NCI-H187 treated with DMSO at 0.1 percent for 48 hours (cell line): ENCODE data around the gene RASAL3.
"Not testable (repeated sequence)": the region's sequence is repeated elsewhere in the genome, so short reads cannot be mapped to it uniquely, and the experiment has no call there.

Experiments used
- DNase-seq: peaks from one replicate; lab custom pipeline; 2025; lab: John Stamatoyannopoulos, UW

RASAL3 gene

GRCh38 chr19:15473821-15474220 lies 9.5 kb upstream of the RASAL3 start:
- not testable (repeated sequence) for DNase-seq

- DNase-seq = no peak
Measured at GRCh38 chr19:15471639-15472101, 7.3 kb upstream of the RASAL3 start.

- no peak for DNase-seq
Measured at GRCh38 chr19:15469513-15470297, 5.4 kb upstream of the RASAL3 start.

- DNase-seq = no peak
Measured at GRCh38 chr19:15468675-15469512, 4.5 kb upstream of the RASAL3 start.

GRCh38 chr19:15467734-15468214 lies 3.4 kb upstream of the RASAL3 start:
- no peak for DNase-seq

- DNase-seq = no peak
Measured at GRCh38 chr19:15466851-15467733, 2.7 kb upstream of the RASAL3 start.

- no peak for DNase-seq
Measured at GRCh38 chr19:15463861-15464371, 428 bp downstream of the RASAL3 start.

DNA sequence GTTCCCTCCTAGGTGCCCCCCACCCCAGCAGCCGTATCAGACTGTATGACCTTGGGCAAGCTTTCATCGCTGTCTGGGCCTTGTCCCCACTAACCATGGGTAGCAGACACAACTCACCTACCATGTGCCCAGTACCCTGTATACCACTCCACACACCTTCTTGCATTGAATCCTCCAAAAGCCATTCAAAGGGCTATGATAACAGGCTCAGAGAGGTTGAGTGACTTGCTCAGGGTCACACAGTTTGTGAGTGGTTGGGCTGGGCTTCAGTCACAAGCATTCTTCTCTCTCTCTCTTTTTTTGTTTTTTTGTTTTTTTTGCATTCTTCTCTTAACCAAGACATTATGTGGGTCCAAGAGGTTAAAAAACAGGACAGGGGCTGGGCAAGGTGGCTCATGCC lies 2.6 kb downstream of the RASAL3 start:
- no peak for DNase-seq

DNA sequence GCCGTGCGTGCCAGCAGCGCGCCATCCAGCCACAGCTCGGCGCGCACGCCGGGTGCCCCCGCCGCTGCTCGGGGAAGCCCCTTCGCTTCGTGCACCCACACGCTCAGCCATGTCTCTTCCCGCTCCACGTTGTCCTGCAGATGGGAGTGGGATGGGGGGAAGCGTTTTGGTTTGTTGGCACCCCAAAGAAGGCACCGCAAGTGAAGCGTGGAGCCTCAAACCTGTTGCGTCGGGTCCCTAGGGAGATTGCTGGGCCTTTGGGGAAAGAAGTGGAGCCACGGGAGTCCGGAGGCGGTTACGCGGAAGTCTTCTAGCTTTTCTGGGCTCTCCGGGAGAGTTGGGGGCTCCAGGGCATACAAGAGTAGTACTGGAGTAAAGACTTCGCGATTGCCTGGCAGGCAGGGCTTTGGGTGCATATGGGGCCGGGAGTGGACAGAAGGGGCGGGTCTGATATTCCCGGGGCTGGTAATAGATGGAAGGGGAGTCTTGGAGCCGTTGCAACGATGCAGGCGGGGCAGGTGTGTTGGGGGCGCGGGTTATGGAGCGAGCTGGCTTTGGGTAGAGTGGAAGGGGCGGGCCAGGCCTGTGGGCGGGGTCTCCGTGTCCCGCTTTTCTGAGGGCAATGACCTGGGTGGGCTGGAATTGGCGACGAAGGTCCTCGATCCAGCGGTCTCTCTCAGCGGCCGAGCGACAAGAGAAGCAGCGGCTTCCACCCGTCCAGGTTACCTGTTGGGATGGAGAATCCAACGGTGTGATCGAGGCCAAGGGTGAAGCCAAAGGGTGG lies 6.5 kb downstream of the RASAL3 start:
- DNase-seq = no peak

DNA sequence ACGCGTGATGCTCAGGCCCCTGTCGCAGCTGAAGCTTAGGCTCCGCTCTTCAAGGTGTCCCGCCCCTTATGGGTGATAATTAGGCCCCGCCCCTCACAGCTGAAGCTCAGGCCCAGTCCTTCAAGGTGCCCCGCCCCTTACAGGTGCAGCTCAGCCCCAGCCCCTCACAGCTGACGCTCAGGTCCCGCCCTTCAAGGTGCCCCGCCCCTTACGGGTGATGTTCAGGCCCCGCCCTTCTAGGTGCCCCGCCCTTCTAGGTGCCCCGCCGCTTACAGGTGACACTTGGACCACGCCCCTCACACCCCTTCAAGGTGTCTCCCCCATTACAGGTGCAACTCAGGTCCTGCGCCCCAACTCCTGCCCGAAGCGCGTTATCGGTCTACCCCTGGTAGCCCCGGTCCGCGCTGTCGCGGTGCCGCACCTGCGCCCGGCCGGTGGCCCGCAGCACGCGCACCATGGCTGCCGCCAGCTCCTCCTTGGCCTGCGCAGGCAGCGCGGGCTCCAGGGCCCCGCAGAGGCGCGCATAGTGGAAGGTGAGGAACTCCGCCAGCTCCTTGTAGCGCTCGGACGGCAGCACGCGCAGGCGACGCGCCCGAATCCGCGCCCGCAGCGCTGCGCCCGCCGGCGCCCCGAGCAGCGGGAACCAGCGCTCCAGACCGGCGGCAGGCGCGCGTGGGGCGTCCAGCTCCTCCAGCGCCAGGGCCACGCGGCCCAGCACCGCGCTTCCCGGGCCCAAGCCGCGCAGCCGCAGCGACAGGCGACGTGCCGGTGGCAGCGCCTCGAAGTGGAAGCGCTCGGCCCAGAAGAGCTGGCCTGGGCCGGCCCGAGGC lies 7.3 kb downstream of the RASAL3 start:
- no peak for DNase-seq

GRCh38 chr19:15456441-15456840 lies 7.9 kb downstream of the RASAL3 start:
- DNase-seq = no peak

GRCh38 chr19:15455996-15456395 lies 8.3 kb downstream of the RASAL3 start:
- DNase-seq = no peak

GRCh38 chr19:15453906-15454860 lies 10.2 kb downstream of the RASAL3 start:
- no peak for DNase-seq

- no peak for DNase-seq
Measured at GRCh38 chr19:15453091-15453578, 11.2 kb downstream of the RASAL3 start.

DNA sequence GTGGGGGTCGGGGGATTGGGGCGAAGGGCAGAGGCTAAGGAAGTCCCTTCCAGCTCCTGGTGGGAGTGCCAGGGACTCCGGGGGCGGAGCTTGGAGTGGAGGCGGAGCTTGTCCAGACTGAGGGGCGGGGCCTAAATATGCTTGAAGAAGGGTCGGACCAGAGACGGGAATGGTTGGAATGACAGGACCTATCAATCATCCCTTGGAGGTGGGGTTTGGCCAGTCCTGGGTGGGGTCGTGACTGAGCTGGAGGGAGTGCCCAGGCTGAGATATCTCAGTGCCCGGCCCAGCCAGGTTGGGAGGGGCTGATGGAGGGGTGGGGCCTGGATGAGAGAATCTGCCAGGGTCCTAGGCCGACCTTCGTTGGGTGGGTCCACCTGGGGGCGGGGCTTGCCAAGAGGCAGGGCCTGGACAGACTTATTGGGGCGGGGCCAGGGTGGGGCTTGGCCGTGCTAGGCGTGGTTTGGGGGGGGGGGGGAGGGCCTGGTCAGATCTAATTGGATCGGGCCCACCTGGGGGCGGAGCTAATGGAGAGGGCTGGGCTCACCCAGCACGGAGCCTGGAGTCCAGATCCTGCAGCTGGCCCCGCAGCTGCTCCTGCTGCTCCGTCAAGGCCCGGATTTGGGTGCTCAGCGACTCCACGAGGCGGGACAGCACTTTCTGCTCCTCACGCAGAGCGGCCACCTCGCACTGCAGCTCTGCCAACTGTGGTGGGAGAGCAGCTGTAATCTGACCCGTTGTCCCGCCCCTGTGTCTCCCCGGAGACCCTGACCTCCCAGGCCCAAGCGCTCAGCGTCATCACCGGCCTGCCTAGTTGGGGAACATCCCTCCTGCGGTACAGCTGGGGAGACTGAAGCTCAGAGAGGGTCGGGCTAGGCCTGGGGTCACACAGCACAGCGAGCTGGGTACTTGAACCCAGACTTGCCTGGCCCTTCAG lies 12.0 kb downstream of the RASAL3 start:
- DNase-seq = no peak

DNA sequence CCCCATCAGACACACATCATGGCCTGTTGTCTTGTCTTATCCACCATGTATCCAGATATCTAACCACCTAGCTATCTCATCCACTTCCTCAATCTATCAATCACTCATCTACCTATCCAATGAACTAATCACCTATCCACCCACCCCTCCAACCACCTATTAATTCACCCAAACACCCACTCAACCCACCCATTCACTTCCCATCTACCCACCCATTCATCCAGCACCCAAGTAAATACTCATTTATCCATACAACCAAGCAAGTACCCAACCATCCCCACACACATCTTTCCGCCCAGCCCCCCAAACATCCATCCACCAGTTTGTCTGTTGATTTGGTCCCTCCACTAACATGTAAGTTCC lies 13.8 kb downstream of the RASAL3 start:
- no peak for DNase-seq
